Neural progenitor cell (in vitro differentiated cells): ENCODE measurements around the gene ATP5PF.

ENCODE experiments used
- EZH2 ChIP-seq: fragments of 200-600 bp; sonication (generic); IDR thresholded peaks from 2 replicates; pipeline ENCODE4 v1.6.1; 2017; ENCODE audit warnings: antibody characterized with exemption, mild to moderate bottlenecking, moderate library complexity
- TF ChIP-seq, protein P1 (sequence below): fragments of 200-600 bp; sonication (generic); IDR thresholded peaks from 2 replicates; pipeline ENCODE4 v1.5.1; 2017; ENCODE audit warnings: antibody characterized with exemption, mild to moderate bottlenecking

DNA sequence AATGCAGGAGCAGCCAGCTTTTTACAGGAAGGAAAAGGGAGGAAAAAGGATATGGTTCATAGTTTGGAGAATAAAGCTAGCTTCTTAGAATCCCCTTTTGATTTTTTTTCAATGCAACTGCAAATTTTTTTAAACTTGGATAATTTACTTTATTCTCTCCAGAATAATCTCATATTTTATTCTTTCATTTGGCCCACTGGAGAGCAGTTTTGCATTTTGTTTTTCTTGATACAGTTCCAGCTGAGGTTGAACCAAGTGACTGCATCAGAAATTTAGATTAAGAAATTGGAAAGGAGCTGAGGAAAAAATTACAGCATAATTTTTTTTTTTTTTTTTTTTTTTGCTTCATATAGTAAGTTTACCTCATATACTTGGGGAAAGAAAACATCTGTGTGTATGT lies 22.8 kb upstream of the ATP5PF start:
- TF ChIP-seq, protein P1, sequence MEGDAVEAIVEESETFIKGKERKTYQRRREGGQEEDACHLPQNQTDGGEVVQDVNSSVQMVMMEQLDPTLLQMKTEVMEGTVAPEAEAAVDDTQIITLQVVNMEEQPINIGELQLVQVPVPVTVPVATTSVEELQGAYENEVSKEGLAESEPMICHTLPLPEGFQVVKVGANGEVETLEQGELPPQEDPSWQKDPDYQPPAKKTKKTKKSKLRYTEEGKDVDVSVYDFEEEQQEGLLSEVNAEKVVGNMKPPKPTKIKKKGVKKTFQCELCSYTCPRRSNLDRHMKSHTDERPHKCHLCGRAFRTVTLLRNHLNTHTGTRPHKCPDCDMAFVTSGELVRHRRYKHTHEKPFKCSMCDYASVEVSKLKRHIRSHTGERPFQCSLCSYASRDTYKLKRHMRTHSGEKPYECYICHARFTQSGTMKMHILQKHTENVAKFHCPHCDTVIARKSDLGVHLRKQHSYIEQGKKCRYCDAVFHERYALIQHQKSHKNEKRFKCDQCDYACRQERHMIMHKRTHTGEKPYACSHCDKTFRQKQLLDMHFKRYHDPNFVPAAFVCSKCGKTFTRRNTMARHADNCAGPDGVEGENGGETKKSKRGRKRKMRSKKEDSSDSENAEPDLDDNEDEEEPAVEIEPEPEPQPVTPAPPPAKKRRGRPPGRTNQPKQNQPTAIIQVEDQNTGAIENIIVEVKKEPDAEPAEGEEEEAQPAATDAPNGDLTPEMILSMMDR: no peak
- no peak for TF ChIP-seq EZH2
